Stimulated activated CD8-positive, alpha-beta memory T cell treated with anti-CD3 and anti-CD28 coated beads, Interleukin-12 subunit alpha, Interleukin-12 subunit beta, amount 100 ng/mL, for 4 hours (primary cell): ENCODE data around the gene NDUFB11.

ENCODE experiments used
- DNase-seq: peaks from one replicate; pipeline ENCODE4 v3.0.0-alpha.2; 2020; ENCODE audit warnings: low read depth

The NDUFB11 gene

GRCh38 chrX:47144626-47145394 lies at the start of gene NDUFB11, which contains the start of gene RBM10:
TSS of gene NDUFB11 (minus strand) at chrX:47144702. CDS start at chrX:47144679, 23 bp downstream.
TSS of gene RBM10 (plus strand) at chrX:47145221. CDS start at chrX:47147482, 2,261 bp downstream.
- DNase-seq, result peak; percentile 74

- DNase-seq, result peak; percentile 94
These were observed 49.1 kb upstream of the NDUFB11 start, which contains the start of gene UBA1 for GRCh38 chrX:47193475-47194193. TSS of gene UBA1 (plus strand) at chrX:47193829. CDS start at chrX:47198803, 4,974 bp downstream.

- no peak for DNase-seq
These were observed 47.4 kb upstream of the NDUFB11 start for GRCh38 chrX:47191806-47192401.

GRCh38 chrX:47191331-47191730 lies 46.8 kb upstream of the NDUFB11 start:
- DNase-seq, result peak; percentile 39

GRCh38 chrX:47190445-47191269 lies 46.2 kb upstream of the NDUFB11 start:
- DNase-seq, result peak; percentile 67

GRCh38 chrX:47189906-47190305 lies 45.4 kb upstream of the NDUFB11 start:
- no peak for DNase-seq

- no peak for DNase-seq
These were observed 42.7 kb upstream of the NDUFB11 start for GRCh38 chrX:47187106-47187677.

- no peak for DNase-seq
These were observed 41.7 kb upstream of the NDUFB11 start for GRCh38 chrX:47186096-47186740.

- no peak for DNase-seq
These were observed 40.7 kb upstream of the NDUFB11 start for GRCh38 chrX:47185241-47185640.

GRCh38 chrX:47184486-47184885 lies 40.0 kb upstream of the NDUFB11 start:
- no peak for DNase-seq

GRCh38 chrX:47182106-47182700 lies 37.7 kb upstream of the NDUFB11 start:
- no peak for DNase-seq

GRCh38 chrX:47181301-47181700 lies 36.8 kb upstream of the NDUFB11 start:
- no peak for DNase-seq

GRCh38 chrX:47180346-47180745 lies 35.8 kb upstream of the NDUFB11 start:
- DNase-seq, result no peak

- no peak for DNase-seq
These were observed 35.4 kb upstream of the NDUFB11 start for GRCh38 chrX:47179928-47180255.

GRCh38 chrX:47179221-47179927 lies 34.9 kb upstream of the NDUFB11 start:
- DNase-seq, result no peak

- DNase-seq, result no peak
These were observed 33.8 kb upstream of the NDUFB11 start for GRCh38 chrX:47178337-47178736.

GRCh38 chrX:47177079-47177478 lies 32.6 kb upstream of the NDUFB11 start:
- DNase-seq, result no peak

GRCh38 chrX:47176101-47176740 lies 31.7 kb upstream of the NDUFB11 start:
- no peak for DNase-seq

- DNase-seq, result no peak
These were observed 31.1 kb upstream of the NDUFB11 start for GRCh38 chrX:47175588-47175980.
